Small intestine (tissue), 7 donors: ENCODE results near the gene ZNF384. TPM values are rescaled to one million over a fixed set of nuclear protein-coding genes. Genes with fewer than 3 reads are reported as not detected.

Experiments
- DNase-seq, 2 donors: peaks; one replicate each; pipeline versions ENCODE4 v3.0.0 to v3.0.0-alpha.2; 2013
- FAIRE-seq: peaks from 2 replicates; lab custom pipeline; 2012; peaks lifted over from hg19 to GRCh38; lab: Jason Lieb, UNC
- H3K27ac ChIP-seq, 3 donors: one replicate each; pipeline ENCODE4 v1.5.1; 2013; ENCODE audit warnings: low read length in 2 of 3, mild to moderate bottlenecking in 2 of 3, control low read depth in 1 of 3, inconsistent platforms in 1 of 3, low read depth in 1 of 3, moderate library complexity in 1 of 3
- H3K27me3 ChIP-seq, 3 donors: one replicate each; pipeline ENCODE4 v1.6.1; 2013; ENCODE audit warnings: low read length in 3 of 3, inconsistent platforms in 1 of 3; ENCODE audit not compliant: control insufficient read depth in 3 of 3, insufficient read depth in 3 of 3
- H3K36me3 ChIP-seq, 3 donors: one replicate each; pipeline ENCODE4 v1.6.1; 2013; ENCODE audit warnings: low read length in 3 of 3, inconsistent platforms in 1 of 3, low read depth in 1 of 3, mild to moderate bottlenecking in 1 of 3, moderate library complexity in 1 of 3; ENCODE audit not compliant: control insufficient read depth in 3 of 3, insufficient read depth in 2 of 3
- H3K4me1 ChIP-seq, 3 donors: one replicate each; pipeline ENCODE4 v1.6.1; 2013; ENCODE audit warnings: low read length in 2 of 3, inconsistent platforms in 1 of 3, low read depth in 1 of 3, mild to moderate bottlenecking in 1 of 3, moderate library complexity in 1 of 3; ENCODE audit not compliant: control insufficient read depth in 3 of 3, insufficient read depth in 2 of 3
- H3K4me3 ChIP-seq, 3 donors: one replicate each; pipeline ENCODE4 v1.5.1; 2013; ENCODE audit warnings: low read length in 3 of 3, control low read depth in 1 of 3, inconsistent platforms in 1 of 3, low read depth in 1 of 3, mild to moderate bottlenecking in 1 of 3, moderate library complexity in 1 of 3
- H3K9me3 ChIP-seq, 2 donors: one replicate each; pipeline ENCODE4 v1.6.1; 2013; ENCODE audit warnings: low read depth in 1 of 2, low read length in 1 of 2; ENCODE audit not compliant: control insufficient read depth in 2 of 2, insufficient read depth in 1 of 2
- WGBS, 3 donors: extraction: QIAGEN DNeasy Blood & Tissue Kit; methylation state at CpG; one replicate each; pipeline ENCODE4 v1.1.7; 2013; 5-methylcytosine and 5-hydroxymethylcytosine counted together
- polyA plus RNA-seq, 4 donors: library from polyadenylated mRNA; stranded (reverse) in 3 of 4; unstranded in 1 of 4; fragments of 200-250 nt in 3 of 4; fragments of 120-200 nt in 1 of 4; gene quantifications; one replicate each; pipeline versions ENCODE4 v1.2.1 to v1.2.3, GENCODE V29; 2013
- donor health status: healthy with polysubstance abuse.
- donor health status: control.
- donor health status: control.
- donor health status: Bipolar disorder and iron deficiency.
- donor health status: healthy.

Gene ZNF384
- polyA plus RNA-seq, 4 donors: 26.2 to 82.3 (median 34.6) TPM

DNA sequence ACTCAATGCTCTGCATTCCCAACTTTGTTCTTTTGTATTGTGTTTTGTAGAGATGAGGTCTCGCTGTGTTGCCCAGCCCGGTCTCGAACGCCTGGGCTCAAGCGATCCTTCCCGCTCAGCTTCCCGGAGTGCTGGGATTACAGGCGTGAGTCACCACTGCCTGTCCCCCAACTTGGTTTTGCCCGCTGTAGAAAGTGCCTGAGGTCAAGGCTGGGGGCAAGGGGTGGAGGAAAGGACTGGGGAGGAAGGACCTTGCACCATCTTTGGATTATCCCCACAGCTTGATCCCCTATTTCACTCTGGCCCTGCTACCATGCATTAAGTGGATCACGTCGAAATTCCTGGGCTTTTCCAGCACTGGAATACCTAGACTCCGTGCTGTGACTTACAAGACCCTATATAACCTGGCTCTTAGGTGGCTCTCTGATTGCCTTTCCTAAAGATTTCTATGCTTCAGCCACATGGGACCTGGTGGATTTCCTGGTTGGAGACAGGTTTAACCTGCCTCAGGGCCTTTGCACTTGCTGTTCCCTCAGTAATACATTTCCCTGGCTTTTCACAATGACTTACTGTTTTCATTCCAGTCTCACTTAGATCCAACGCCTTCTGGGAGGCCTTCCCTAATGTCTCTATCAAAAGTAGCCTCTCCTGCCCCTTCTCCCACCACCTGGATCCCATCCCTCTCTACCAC is 12.0 kb upstream of the ZNF384 start:
- Histone ChIP-seq H3K27me3 (peaks cover 4 to 77% (median 20%) of the 10 kb centered on the region in 3 donors), H3K27ac (no peak overlapping the region), H3K4me1 (peaks cover 0 to 5% (median 0%) of the 10 kb centered on the region in 3 donors), H3K4me3 (peak overlapping the region in 2 of 3 donors; percentile 14 to 37), H3K9me3 (no peaks in the 10 kb centered on the region), H3K36me3 (no peaks in the 10 kb centered on the region)
- DNase-seq: no peak
- WGBS, 3 donors: 30 to 31% (median 30%) methylated on average over 13 of the region's 13 CpGs
- no peak for FAIRE-seq

DNA sequence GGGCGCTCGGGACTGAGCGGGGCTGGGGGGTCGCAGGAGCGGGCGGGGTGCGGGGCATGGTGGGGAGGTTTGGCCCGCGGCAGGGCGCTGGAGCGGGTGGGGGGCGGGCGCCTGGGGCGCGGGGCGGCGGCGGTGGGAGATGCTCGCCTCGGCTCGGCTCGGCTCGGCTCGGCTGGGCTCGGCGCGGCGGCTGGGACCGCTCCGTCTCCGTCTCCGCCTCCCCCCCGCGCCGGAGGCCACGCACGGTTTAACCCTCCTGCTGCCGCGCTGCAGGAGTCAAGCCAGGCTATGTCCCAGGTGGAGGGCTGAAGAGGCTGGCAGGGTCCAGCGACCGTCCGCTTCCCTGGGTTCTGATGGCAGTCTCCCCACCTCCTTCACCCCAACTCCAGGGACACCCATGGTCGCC is 11.5 kb upstream of the ZNF384 start, which contains the start of gene PIANP:
PIANP (minus strand) TSS at position 170 of the 406 bp plus-strand sequence. CDS start 2,754 bp downstream, outside the sequence.
- peaks cover 4 to 78% (median 20%) of the 10 kb centered on the region in 3 donors for H3K27me3 ChIP-seq
- 0 to 4% (median 0%) methylated on average over 16 to 43 of the region's 43 CpGs for WGBS, 3 donors
- no peak for FAIRE-seq
- H3K36me3 ChIP-seq: no peaks in the 10 kb centered on the region
- H3K4me1 ChIP-seq: peaks cover 0 to 5% (median 0%) of the 10 kb centered on the region in 3 donors
- DNase-seq: peak in 1 of 2 donors; percentile 71
- peak within 1 kb of the TSS; percentile 37 to 40 (median 39) for H3K4me3 ChIP-seq
- no peaks in the 10 kb centered on the region for H3K9me3 ChIP-seq
- no peak within 1 kb of the TSS for H3K27ac ChIP-seq

DNA sequence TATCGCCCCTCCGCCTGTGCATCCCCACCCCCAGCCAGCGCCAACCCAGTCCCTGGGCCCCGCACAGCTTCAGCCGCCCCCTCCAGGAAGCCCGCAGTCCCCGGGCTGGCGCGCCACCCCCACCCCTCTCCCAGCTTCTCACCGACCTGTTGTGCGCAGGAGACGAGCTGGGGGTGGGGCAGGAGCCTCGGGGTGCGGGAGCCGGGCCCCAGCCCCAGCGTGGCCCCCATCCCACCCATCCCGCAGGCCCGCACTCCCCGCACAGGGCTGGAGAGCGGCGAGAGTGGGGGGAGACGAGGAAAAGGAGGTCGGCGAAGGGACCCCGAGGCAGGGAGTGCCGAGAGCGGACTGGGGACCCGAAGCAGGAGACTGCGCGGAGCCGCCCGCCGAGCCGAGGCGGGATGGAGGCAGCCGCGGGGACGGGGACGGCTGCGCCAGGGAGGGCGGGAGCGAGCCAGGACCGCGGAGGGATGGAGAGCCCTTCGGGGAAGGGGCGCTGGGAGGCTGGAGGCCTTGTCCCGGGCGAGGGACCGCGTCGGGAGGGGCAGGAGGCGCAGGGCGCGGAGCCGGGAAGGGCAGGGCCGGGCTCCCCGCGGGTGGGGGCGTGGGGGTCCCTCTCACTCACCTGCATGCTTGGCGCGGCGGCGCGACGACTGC is 10.9 kb upstream of the ZNF384 start:
- DNase-seq (peak in 1 of 2 donors; percentile 18), FAIRE-seq (no peak)
- no peaks in the 10 kb centered on the region for H3K36me3 ChIP-seq
- peak overlapping the region; percentile 37 to 40 (median 39) for H3K4me3 ChIP-seq
- no peak overlapping the region for H3K27ac ChIP-seq
- peaks cover 4 to 76% (median 20%) of the 10 kb centered on the region in 3 donors for H3K27me3 ChIP-seq
- no peaks in the 10 kb centered on the region for H3K9me3 ChIP-seq
- peaks cover 0 to 5% (median 0%) of the 10 kb centered on the region in 3 donors for H3K4me1 ChIP-seq
- 1 to 3% (median 1%) methylated on average over 27 to 65 of the region's 65 CpGs for WGBS, 3 donors

DNA sequence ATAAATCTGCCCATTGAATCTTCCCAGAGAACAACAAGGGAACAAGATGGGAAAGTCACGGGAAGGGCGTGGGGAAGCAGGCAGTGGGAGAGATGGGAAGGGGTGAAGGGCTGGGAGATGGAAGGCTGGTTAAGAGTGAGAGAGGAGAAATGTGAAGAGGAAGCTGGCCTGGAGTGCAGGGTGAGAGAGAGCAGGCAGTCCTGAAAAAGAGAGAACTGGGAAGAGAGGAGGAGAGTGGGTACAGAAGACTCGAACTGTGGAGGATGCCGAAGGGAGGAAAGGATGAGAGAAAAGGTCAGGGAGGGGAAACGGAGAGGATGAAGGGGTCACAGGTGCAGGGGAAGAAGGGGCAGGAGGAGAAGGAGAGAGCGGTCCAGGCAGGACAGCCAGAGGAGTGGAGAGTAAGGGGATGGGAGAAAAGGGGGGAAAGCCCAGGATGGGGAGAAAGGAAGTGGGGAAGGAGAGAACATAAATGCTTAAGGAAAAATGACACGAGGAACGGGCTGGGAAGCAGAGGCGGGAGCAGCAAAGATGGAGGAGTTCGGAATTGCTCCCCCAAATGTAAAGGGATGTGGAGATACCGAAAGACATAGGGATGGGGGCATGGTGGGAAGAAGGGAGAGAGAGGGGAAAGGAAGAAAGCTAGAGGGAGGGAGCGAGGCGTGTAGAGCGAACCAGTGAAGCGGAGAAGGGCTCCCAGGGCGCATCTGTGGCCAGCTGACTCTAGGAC is 10.2 kb upstream of the ZNF384 start:
- DNase-seq (no peak), FAIRE-seq (no peak)
- Histone ChIP-seq H3K27me3 (peaks cover 4 to 76% (median 20%) of the 10 kb centered on the region in 3 donors), H3K27ac (no peak overlapping the region), H3K4me1 (peaks cover 0 to 5% (median 0%) of the 10 kb centered on the region in 3 donors), H3K36me3 (peaks cover 0 to 3% (median 0%) of the 10 kb centered on the region in 3 donors), H3K4me3 (peak overlapping the region in 2 of 3 donors; percentile 37 to 39), H3K9me3 (no peaks in the 10 kb centered on the region)
- 17 to 24% (median 18%) methylated on average over 12 to 16 of the region's 16 CpGs for WGBS, 3 donors

DNA sequence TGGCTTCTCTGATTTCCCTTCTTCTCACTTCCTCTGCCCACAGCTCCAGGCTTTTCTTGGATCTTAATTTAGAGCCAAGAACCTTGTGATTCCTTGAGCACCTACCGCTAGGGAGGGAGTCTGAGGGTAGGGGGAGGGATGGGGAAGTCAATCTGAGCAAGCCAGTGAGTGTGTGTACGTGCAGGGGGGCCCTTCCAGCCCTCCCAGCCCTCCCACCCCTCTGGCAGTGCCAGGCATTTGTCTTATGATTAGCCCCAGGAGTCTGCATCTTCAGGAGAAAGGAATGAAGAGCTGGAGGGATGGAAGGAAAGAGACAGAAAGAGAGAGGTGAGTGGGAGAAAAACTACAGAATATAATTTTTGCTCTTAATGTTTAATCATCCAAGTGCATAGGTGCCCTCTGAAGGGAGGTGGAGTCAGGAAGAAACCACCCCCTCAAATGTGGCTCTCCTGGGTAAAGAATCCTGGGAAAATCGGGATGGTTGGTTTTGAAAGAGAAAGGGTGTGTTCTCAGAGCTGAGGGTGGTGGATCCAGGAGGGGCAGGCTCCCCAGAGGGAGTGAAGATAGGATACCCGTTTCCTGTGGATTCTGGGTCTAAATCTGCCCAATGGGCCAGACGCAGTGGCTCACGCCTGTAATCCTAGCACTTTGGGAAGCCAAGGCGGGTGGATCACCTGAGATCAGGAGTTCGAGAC is 9.3 kb upstream of the ZNF384 start:
- peaks cover 0 to 5% (median 0%) of the 10 kb centered on the region in 3 donors for H3K4me1 ChIP-seq
- no peak overlapping the region for H3K27ac ChIP-seq
- FAIRE-seq (no peak), DNase-seq (no peak)
- no peaks in the 10 kb centered on the region for H3K9me3 ChIP-seq
- H3K4me3 ChIP-seq: no peak overlapping the region
- 48 to 59% (median 50%) methylated on average over 8 of the region's 8 CpGs for WGBS, 3 donors
- H3K27me3 ChIP-seq: peaks cover 4 to 67% (median 18%) of the 10 kb centered on the region in 3 donors
- peaks cover 0 to 4% (median 0%) of the 10 kb centered on the region in 3 donors for H3K36me3 ChIP-seq

DNA sequence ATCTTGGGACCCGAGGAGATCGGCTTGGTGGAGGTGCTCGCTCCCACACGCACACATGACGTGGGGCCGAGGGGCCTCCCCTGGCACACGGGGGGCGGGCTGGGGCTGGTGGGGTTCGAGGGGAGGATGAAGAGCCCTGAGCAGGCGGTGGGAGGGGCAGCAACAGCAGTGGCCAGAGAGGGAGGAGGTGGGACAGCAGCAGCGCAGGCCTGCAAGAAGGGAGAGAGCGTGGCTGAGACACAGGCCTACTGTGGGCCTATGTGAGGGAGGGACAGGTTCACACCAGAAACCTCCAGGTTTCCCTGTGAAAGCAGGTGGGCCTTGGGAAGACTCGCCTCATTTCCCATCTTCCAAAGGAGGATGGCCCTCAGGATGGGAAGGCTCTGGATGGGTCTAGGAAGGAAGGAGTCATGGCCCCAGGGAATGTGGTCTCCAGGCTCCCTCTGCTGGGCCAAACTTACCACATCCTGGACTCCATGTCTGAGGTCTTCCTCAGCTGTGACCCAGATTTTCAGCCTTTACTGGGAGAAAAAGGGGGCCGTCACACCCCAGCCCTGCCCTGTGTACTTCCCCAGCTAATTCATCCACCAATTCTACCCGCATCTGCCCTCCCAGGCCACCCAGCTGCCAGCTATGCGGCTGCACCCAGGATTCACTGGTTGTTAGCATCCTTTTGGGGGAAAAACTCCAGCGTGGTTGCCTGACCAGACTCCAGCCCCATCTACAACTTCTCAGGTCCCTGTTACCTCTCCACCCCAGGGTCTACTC is 8.6 kb upstream of the ZNF384 start:
- DNase-seq: peak; percentile 51 to 62
- peaks cover 4 to 61% (median 18%) of the 10 kb centered on the region in 3 donors for H3K27me3 ChIP-seq
- H3K4me1 ChIP-seq: peaks cover 0 to 5% (median 0%) of the 10 kb centered on the region in 3 donors
- H3K9me3 ChIP-seq: no peaks in the 10 kb centered on the region
- peaks cover 0 to 5% (median 0%) of the 10 kb centered on the region in 3 donors for H3K36me3 ChIP-seq
- FAIRE-seq: no peak
- H3K4me3 ChIP-seq: no peak overlapping the region
- WGBS, 3 donors: 59 to 73% (median 63%) methylated on average over 17 of the region's 17 CpGs
- H3K27ac ChIP-seq: no peak overlapping the region

DNA sequence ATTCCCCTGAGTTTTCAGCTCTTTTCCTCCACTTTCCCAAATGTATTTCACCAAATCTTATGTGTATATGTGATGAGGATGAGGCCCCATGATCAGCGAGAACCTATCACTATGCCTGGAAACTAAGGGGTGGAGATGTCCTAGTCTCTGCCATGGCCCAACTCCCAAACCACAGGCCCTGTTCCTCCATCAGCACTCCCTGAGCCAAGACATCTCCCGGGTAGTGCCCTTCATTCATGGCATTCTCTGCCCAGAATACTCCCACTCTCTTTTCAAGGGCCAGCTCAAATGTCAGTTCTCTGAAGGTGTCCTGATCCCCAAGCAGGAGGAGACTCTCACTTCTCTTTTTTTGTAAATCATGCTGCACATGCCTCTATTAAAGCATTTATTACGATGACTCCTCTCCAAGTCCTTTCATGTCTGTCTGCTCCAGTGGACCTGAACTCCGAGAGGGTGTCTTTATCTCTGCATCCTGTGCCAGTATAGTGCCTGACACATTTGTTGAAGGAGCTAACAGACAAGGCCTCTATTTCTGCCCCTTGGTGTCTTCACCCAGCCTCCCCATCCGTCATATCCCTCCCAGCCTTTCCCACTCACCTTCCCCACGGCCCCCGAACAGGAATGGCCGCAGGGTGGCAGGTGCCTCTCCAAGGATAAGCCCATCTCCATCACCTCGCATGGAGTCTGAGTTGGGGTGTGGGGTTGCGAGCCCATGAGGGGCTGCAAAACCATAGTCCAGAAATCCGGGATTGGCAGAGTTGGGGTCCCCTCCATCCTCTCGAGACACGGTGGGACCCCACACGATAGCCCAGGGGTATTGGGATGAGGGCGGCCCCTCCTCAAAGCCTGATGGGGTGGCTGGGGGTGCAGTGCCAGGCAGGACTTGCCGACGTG is 7.8 kb upstream of the ZNF384 start:
- Histone ChIP-seq H3K27me3 (peaks cover 4 to 54% (median 17%) of the 10 kb centered on the region in 3 donors), H3K36me3 (peaks cover 0 to 6% (median 0%) of the 10 kb centered on the region in 3 donors), H3K4me1 (peaks cover 0 to 5% (median 0%) of the 10 kb centered on the region in 3 donors), H3K4me3 (no peak overlapping the region), H3K27ac (no peak overlapping the region), H3K9me3 (no peaks in the 10 kb centered on the region)
- DNase-seq (no peak), FAIRE-seq (no peak)
- 72 to 83% (median 73%) methylated on average over 17 of the region's 17 CpGs for WGBS, 3 donors
